RWPE1 (cell line): ENCODE measurements around the gene JMJD6.
"Not testable (repeated sequence)": the region's sequence is repeated elsewhere in the genome, so short reads cannot be mapped to it uniquely, and the experiment has no call there.

Source experiments
- CTCF ChIA-PET: fragments of 350-600 bp; sonication (Branson Sonifier 250); formaldehyde crosslinking; extraction: SDS; loops from one replicate; lab custom pipeline; 2021; lab: Yijun Ruan, JAX
- POLR2A ChIA-PET: fragments of 400-600 bp; formaldehyde crosslinking; extraction: SDS; loops from one replicate; lab custom pipeline; 2020; ENCODE audit warnings: antibody characterized with exemption; ENCODE audit not compliant: low non-redundant PET; lab: Yijun Ruan, JAX
- DNase-seq: peaks from one replicate; pipeline ENCODE4 v3.0.0; 2012; ENCODE audit warnings: low spot score
- H3K27ac ChIP-seq: fragments of 450-650 bp; 2 replicates; pipeline ENCODE4 v1.5.1; 2017
- CTCF ChIP-seq: fragments of 450-650 bp; conservative IDR thresholded peaks from 2 replicates; pipeline ENCODE4 v1.5.1; 2017; ENCODE audit warnings: low read depth, mild to moderate bottlenecking

JMJD6 gene

GRCh38 chr17:76744747-76745146, 18.3 kb upstream of the JMJD6 start:
- POLR2A ChIA-PET: no interaction called here
- DNase-seq: no peak
- H3K27ac ChIP-seq: no peak overlapping the region
- CTCF ChIA-PET: no interaction called here
- no peak for TF ChIP-seq CTCF

- no peak for TF ChIP-seq CTCF
- ChIA-PET CTCF (interaction anchor here (0.6 kb wide), 1 partner anchor 10 kb away, joined by 4 read pairs; no protein-coding TSS in a partner anchor), POLR2A (no interaction called here)
- DNase-seq: no peak
- H3K27ac ChIP-seq: no peak overlapping the region
Observed at GRCh38 chr17:76742958-76743357, 16.6 kb upstream of the JMJD6 start.

GRCh38 chr17:76740329-76741118, 14.1 kb upstream of the JMJD6 start:
- DNase-seq: no peak
- POLR2A ChIA-PET: no interaction called here
- no peak overlapping the region for H3K27ac ChIP-seq
- CTCF ChIA-PET: interaction anchor here (0.5 kb wide), 1 partner anchor 21 kb away, joined by 3 read pairs; no protein-coding TSS in a partner anchor
- no peak for TF ChIP-seq CTCF

GRCh38 chr17:76739568-76740115, 13.2 kb upstream of the JMJD6 start:
- POLR2A ChIA-PET, H3K27ac ChIP-seq: not testable (repeated sequence)
- CTCF ChIA-PET: interaction anchor here (0.5 kb wide), 1 partner anchor 22 kb away, joined by 3 read pairs; no protein-coding TSS in a partner anchor

GRCh38 chr17:76738468-76738850, 12.1 kb upstream of the JMJD6 start:
- ChIA-PET POLR2A (no interaction called here), CTCF (interaction anchor here (0.6 to 0.7 kb wide), 2 partner anchors 28 to 81 kb away, joined by 3 to 5 read pairs; no protein-coding TSS in a partner anchor)
- TF ChIP-seq CTCF: no peak

More at GRCh38 chr17:76739568-76740115, 13.2 kb upstream of the JMJD6 start:
- not testable (repeated sequence) for DNase-seq

GRCh38 chr17:76737676-76738467, 11.5 kb upstream of the JMJD6 start, which contains the start of gene MFSD11:
Gene MFSD11 (plus strand): TSS chr17:76738119. CDS start chr17:76738353, 234 bp downstream.
- CTCF ChIA-PET: interaction anchor here (0.6 to 0.7 kb wide), 2 partner anchors 29 to 423 kb away, joined by 3 to 5 read pairs; no protein-coding TSS in a partner anchor
- no peak for TF ChIP-seq CTCF
- H3K27ac ChIP-seq: peak within 1 kb of the TSS; percentile 96
- DNase-seq: peak; percentile 96
- POLR2A ChIA-PET: interaction anchor here (0.7 kb wide), 1 partner anchor 100 kb away, joined by 3 read pairs; no protein-coding TSS in a partner anchor

More at GRCh38 chr17:76738468-76738850, 12.1 kb upstream of the JMJD6 start:
- no peak for DNase-seq
- peak overlapping the region; percentile 96 for H3K27ac ChIP-seq
